Measurements from ENCODE around the gene RASA1. TPM values are rescaled to one million over a fixed set of nuclear protein-coding genes. Genes with fewer than 3 reads are reported as not detected.

Gene RASA1
- total and polyA plus RNA-seq, 4 donors, result 9.3 to 33.6 (median 23.7) TPM

GRCh38 chr5:87385802-87386201 is 118.1 kb downstream of the RASA1 start:
- Histone ChIP-seq H3K4me1 (ENCODE audit: control insufficient read depth in 1 of 2, insufficient read depth in 2 of 2, low read length in 2 of 2) (peaks cover 0 to 6% of the 10 kb centered on the region in 2 donors), H3K27ac (ENCODE audit: low read depth in 1 of 2, low read length in 2 of 2) (no peak overlapping the region), H3K27me3 (ENCODE audit: control insufficient read depth in 1 of 2, insufficient read depth in 2 of 2, low read length in 1 of 2) (no peaks in the 10 kb centered on the region), H3K9me3 (ENCODE audit: control insufficient read depth, low read length) (no peaks in the 10 kb centered on the region), H3K4me3 (ENCODE audit: low read length in 2 of 2) (no peak overlapping the region), H3K36me3 (ENCODE audit: control insufficient read depth in 1 of 2, insufficient read depth in 2 of 2, low read length in 1 of 2) (no peaks in the 10 kb centered on the region)
- WGBS, 2 donors, result 76 to 81% methylated on average over 2 of the region's 2 CpGs
- no peak for ATAC-seq (ENCODE audit: low FRiP score)
- intact Hi-C loops (cut with DNase I), result no loop called here
- no peak for DNase-seq

- Histone ChIP-seq H3K4me1 (ENCODE audit: control insufficient read depth in 1 of 2, insufficient read depth in 2 of 2, low read length in 2 of 2) (peaks cover 0 to 10% of the 10 kb centered on the region in 2 donors), H3K27ac (ENCODE audit: low read depth in 1 of 2, low read length in 2 of 2) (peak overlapping the region in 1 of 2 donors; percentile 76), H3K36me3 (ENCODE audit: control insufficient read depth in 1 of 2, insufficient read depth in 2 of 2, low read length in 1 of 2) (no peaks in the 10 kb centered on the region), H3K4me3 (ENCODE audit: low read length in 2 of 2) (no peak overlapping the region), H3K9me3 (ENCODE audit: control insufficient read depth, low read length) (no peaks in the 10 kb centered on the region), H3K27me3 (ENCODE audit: control insufficient read depth in 1 of 2, insufficient read depth in 2 of 2, low read length in 1 of 2) (no peaks in the 10 kb centered on the region)
- no peak for DNase-seq
- WGBS, 2 donors, result 39 to 41% methylated on average over 2 of the region's 2 CpGs
- no peak for ATAC-seq (ENCODE audit: low FRiP score)
- intact Hi-C loops (cut with DNase I), result no loop called here
Observed at GRCh38 chr5:87388129-87388528, 120.4 kb downstream of the RASA1 start.

DNA sequence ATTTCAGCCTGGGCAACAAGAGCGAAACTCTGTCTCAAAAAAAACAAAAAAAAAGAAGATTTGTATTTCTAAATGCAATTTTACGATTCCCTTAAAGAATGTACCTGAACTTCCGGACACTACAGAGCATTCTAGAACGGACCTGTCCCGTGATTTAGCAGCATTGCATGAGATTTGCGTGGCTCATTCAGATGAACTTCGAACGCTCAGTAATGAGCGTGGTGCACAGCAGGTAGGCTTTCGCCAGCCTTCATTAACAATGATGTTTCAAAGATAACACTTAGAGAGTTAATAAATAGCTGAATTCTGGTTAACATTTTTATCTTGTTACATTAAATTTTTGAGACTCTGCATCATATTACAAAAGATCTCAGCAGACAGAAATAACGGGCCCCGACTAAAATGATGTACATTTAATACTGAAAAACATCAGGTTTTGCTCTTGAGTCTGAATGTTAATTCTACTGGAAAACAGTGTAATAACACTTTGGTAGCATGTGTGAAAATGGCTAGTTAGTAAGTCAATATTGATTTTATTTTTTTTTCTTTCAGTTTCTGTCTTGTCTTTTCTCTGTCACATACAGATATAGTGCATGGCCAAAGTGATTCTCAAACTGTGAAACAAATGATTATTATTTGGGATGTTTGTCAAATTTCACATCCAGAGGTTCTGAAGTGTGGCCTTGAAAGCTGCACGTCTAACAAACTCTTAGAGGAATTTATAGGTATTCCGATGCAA is 121.8 kb downstream of the RASA1 start:
- Histone ChIP-seq H3K4me1 (ENCODE audit: control insufficient read depth in 1 of 2, insufficient read depth in 2 of 2, low read length in 2 of 2) (peaks cover 0 to 11% of the 10 kb centered on the region in 2 donors), H3K4me3 (ENCODE audit: low read length in 2 of 2) (no peak overlapping the region), H3K9me3 (ENCODE audit: control insufficient read depth, low read length) (no peaks in the 10 kb centered on the region), H3K36me3 (ENCODE audit: control insufficient read depth in 1 of 2, insufficient read depth in 2 of 2, low read length in 1 of 2) (no peaks in the 10 kb centered on the region), H3K27me3 (ENCODE audit: control insufficient read depth in 1 of 2, insufficient read depth in 2 of 2, low read length in 1 of 2) (no peaks in the 10 kb centered on the region), H3K27ac (ENCODE audit: low read depth in 1 of 2, low read length in 2 of 2) (no peak overlapping the region)
- ATAC-seq (ENCODE audit: low FRiP score) (no peak), DNase-seq (no peak)
- intact Hi-C loops (cut with DNase I), result loop anchor here in 1 of 2 donors (10.0 kb wide), 2 partner anchors 125 to 255 kb away; partner anchors contain the start of gene RASA1
- 93 to 95% methylated on average over 14 of the region's 14 CpGs for WGBS, 2 donors

DNA sequence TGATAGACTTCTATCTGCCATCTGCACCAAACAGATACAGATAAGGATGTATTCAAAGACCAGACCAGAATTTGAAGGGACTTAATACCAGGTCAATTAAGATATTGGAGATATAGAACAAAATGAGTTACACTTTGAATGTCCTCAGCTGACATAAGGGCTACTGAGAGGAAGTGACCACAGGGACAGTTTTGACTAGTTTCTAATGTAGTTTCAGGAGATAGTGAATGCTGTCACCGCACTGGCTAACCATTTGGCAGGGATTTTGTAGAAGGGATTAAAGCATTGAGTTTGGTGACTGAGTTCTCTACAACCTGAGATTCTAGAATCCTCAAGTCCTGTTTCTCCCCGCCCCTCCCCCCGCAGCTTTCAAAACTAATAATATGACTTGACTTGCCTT is 122.4 kb downstream of the RASA1 start:
- H3K27me3 ChIP-seq (ENCODE audit: control insufficient read depth in 1 of 2, insufficient read depth in 2 of 2, low read length in 1 of 2), result no peaks in the 10 kb centered on the region
- H3K27ac ChIP-seq (ENCODE audit: low read depth in 1 of 2, low read length in 2 of 2), result no peak overlapping the region
- H3K4me1 ChIP-seq (ENCODE audit: control insufficient read depth in 1 of 2, insufficient read depth in 2 of 2, low read length in 2 of 2), result peaks cover 0 to 11% of the 10 kb centered on the region in 2 donors
- DNase-seq, result no peak
- H3K4me3 ChIP-seq (ENCODE audit: low read length in 2 of 2), result no peak overlapping the region
- intact Hi-C loops (cut with DNase I), result loop anchor here in 1 of 2 donors (10.0 kb wide), 2 partner anchors 125 to 255 kb away; partner anchors contain the start of gene RASA1
- WGBS, 2 donors, result 93 to 94% methylated on average over 3 of the region's 3 CpGs
- H3K36me3 ChIP-seq (ENCODE audit: control insufficient read depth in 1 of 2, insufficient read depth in 2 of 2, low read length in 1 of 2), result no peaks in the 10 kb centered on the region
- ATAC-seq (ENCODE audit: low FRiP score), result no peak
- H3K9me3 ChIP-seq (ENCODE audit: control insufficient read depth, low read length), result no peaks in the 10 kb centered on the region

DNA sequence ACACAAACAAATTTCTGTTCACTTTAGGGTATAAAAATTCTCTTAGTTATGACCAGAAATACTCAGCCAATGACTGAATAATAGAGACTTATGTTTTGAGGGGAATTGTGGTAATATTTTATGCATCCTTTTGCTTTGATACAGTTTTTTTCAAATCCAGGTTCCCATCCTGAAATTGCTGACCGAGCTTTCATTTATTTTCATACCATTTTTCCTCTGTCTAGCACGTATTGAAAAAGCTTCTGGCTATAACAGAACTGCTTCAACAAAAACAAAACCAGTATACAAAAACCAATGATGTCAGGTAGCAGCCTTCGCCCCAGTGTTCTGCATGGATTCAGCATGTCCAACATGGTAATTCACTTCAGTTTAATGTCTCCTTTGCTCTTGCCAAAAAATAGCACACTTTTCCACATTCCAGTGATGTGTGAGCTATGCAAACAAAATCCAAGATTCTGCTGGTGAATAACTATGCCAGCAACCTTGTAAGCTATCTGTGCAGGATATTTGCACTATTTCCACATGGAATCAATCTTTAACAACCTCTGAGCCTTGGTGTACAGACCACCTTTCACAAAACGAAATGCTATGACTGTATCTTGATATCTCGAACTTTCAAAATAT is 123.0 kb downstream of the RASA1 start:
- no peaks in the 10 kb centered on the region for H3K36me3 ChIP-seq (ENCODE audit: control insufficient read depth in 1 of 2, insufficient read depth in 2 of 2, low read length in 1 of 2)
- peak overlapping the region in 1 of 2 donors; percentile 44 for H3K27ac ChIP-seq (ENCODE audit: low read depth in 1 of 2, low read length in 2 of 2)
- WGBS, 2 donors, result 44 to 45% methylated on average over 5 of the region's 5 CpGs

GRCh38 chr5:87392170-87392569 is 124.5 kb downstream of the RASA1 start:
- no peaks in the 10 kb centered on the region for H3K36me3 ChIP-seq (ENCODE audit: control insufficient read depth in 1 of 2, insufficient read depth in 2 of 2, low read length in 1 of 2)
- WGBS, 2 donors, result 56 to 68% methylated on average over 1 of the region's 1 CpG
- DNase-seq (no peak), ATAC-seq (ENCODE audit: low FRiP score) (no peak)
- no peak overlapping the region for H3K4me3 ChIP-seq (ENCODE audit: low read length in 2 of 2)
- H3K4me1 ChIP-seq (ENCODE audit: control insufficient read depth in 1 of 2, insufficient read depth in 2 of 2, low read length in 2 of 2), result peaks cover 0 to 11% of the 10 kb centered on the region in 2 donors
- intact Hi-C loops (cut with DNase I), result loop anchor here in 1 of 2 donors (10.0 kb wide), 2 partner anchors 127 to 257 kb away; partner anchors contain the start of gene RASA1
- no peaks in the 10 kb centered on the region for H3K9me3 ChIP-seq (ENCODE audit: control insufficient read depth, low read length)
- peak overlapping the region; percentile 33 to 57 for H3K27ac ChIP-seq (ENCODE audit: low read depth in 1 of 2, low read length in 2 of 2)
- no peaks in the 10 kb centered on the region for H3K27me3 ChIP-seq (ENCODE audit: control insufficient read depth in 1 of 2, insufficient read depth in 2 of 2, low read length in 1 of 2)

More for the DNA sequence above, 123.0 kb downstream of the RASA1 start:
- DNase-seq, result no peak
- no peak overlapping the region for H3K4me3 ChIP-seq (ENCODE audit: low read length in 2 of 2)
- H3K9me3 ChIP-seq (ENCODE audit: control insufficient read depth, low read length), result no peaks in the 10 kb centered on the region
- intact Hi-C loops (cut with DNase I), result loop anchor here in 1 of 2 donors (10.0 kb wide), 2 partner anchors 126 to 256 kb away; partner anchors contain the start of gene RASA1
- H3K4me1 ChIP-seq (ENCODE audit: control insufficient read depth in 1 of 2, insufficient read depth in 2 of 2, low read length in 2 of 2), result peaks cover 0 to 11% of the 10 kb centered on the region in 2 donors
- ATAC-seq (ENCODE audit: low FRiP score), result no peak
- H3K27me3 ChIP-seq (ENCODE audit: control insufficient read depth in 1 of 2, insufficient read depth in 2 of 2, low read length in 1 of 2), result no peaks in the 10 kb centered on the region

GRCh38 chr5:87392801-87393200 is 125.1 kb downstream of the RASA1 start:
- Histone ChIP-seq H3K4me3 (ENCODE audit: low read length in 2 of 2) (no peak overlapping the region), H3K4me1 (ENCODE audit: control insufficient read depth in 1 of 2, insufficient read depth in 2 of 2, low read length in 2 of 2) (peaks cover 0 to 11% of the 10 kb centered on the region in 2 donors), H3K9me3 (ENCODE audit: control insufficient read depth, low read length) (no peaks in the 10 kb centered on the region), H3K27me3 (ENCODE audit: control insufficient read depth in 1 of 2, insufficient read depth in 2 of 2, low read length in 1 of 2) (no peaks in the 10 kb centered on the region), H3K27ac (ENCODE audit: low read depth in 1 of 2, low read length in 2 of 2) (peak overlapping the region; percentile 57 to 67), H3K36me3 (ENCODE audit: control insufficient read depth in 1 of 2, insufficient read depth in 2 of 2, low read length in 1 of 2) (no peaks in the 10 kb centered on the region)
- ATAC-seq (ENCODE audit: low FRiP score), result no peak
- DNase-seq, result no peak
- WGBS, 2 donors, result 14 to 21% methylated on average over 4 of the region's 4 CpGs
- intact Hi-C loops (cut with DNase I), result loop anchor here in 1 of 2 donors (10.0 kb wide), 2 partner anchors 128 to 258 kb away; partner anchors contain the start of gene RASA1

- WGBS, 2 donors, result 3 to 8% methylated on average over 2 of the region's 2 CpGs
- Histone ChIP-seq H3K36me3 (ENCODE audit: control insufficient read depth in 1 of 2, insufficient read depth in 2 of 2, low read length in 1 of 2) (no peaks in the 10 kb centered on the region), H3K27ac (ENCODE audit: low read depth in 1 of 2, low read length in 2 of 2) (peak overlapping the region; percentile 57 to 71), H3K4me1 (ENCODE audit: control insufficient read depth in 1 of 2, insufficient read depth in 2 of 2, low read length in 2 of 2) (peaks cover 0 to 11% of the 10 kb centered on the region in 2 donors), H3K4me3 (ENCODE audit: low read length in 2 of 2) (no peak overlapping the region), H3K9me3 (ENCODE audit: control insufficient read depth, low read length) (no peaks in the 10 kb centered on the region), H3K27me3 (ENCODE audit: control insufficient read depth in 1 of 2, insufficient read depth in 2 of 2, low read length in 1 of 2) (no peaks in the 10 kb centered on the region)
- intact Hi-C loops (cut with DNase I), result loop anchor here in 1 of 2 donors (10.0 kb wide), 2 partner anchors 129 to 259 kb away; partner anchors contain the start of gene RASA1
- ATAC-seq (ENCODE audit: low FRiP score) (no peak), DNase-seq (no peak)
Observed at GRCh38 chr5:87393331-87393730, 125.6 kb downstream of the RASA1 start.
